Peyer's patch (tissue), 4 donors: Measurements from ENCODE around the gene NCKAP5. TPM values are rescaled to one million over a fixed set of nuclear protein-coding genes. Genes with fewer than 3 reads are reported as not detected.

Source experiments
- DNase-seq, 3 donors: peaks; one replicate each; pipeline ENCODE4 v3.0.0-alpha.2; 2017 to 2019
- H3K27ac ChIP-seq, 4 donors: fragments of 200-600 bp; sonication (generic); one replicate each; pipeline ENCODE4 v1.5.1; 2016 to 2019
- H3K27me3 ChIP-seq, 2 donors: fragments of 200-600 bp; sonication (generic); one replicate each; pipeline ENCODE4 v1.5.1; 2019
- H3K36me3 ChIP-seq, 3 donors: fragments of 200-600 bp; sonication (generic); one replicate each; pipeline ENCODE4 v1.5.1; 2016 to 2019
- H3K4me1 ChIP-seq, 4 donors: fragments of 200-600 bp; sonication (generic); one replicate each; pipeline ENCODE4 v1.5.1; 2016 to 2019
- H3K4me3 ChIP-seq, 4 donors: fragments of 200-600 bp; sonication (generic); 1 replicate in 3 of 4; 2 replicates in 1 of 4; pipeline ENCODE4 v1.5.1; 2016 to 2019; ENCODE audit warnings: mild to moderate bottlenecking in 1 of 4
- H3K9me3 ChIP-seq, 4 donors: fragments of 200-600 bp; sonication (generic); one replicate each; pipeline ENCODE4 v1.5.1; 2016 to 2019; ENCODE audit warnings: mild to moderate bottlenecking in 1 of 4
- CTCF ChIP-seq, 6 experiments: fragments of 450-650 bp in 4 of 6; fragments of 200-600 bp in 2 of 6; sonication (generic) in 1 of 6; IDR thresholded peaks; one replicate each; pipeline ENCODE4 v1.5.1; 2017 to 2019; ENCODE audit warnings: antibody characterized with exemption in 6 of 6, mild to moderate bottlenecking in 3 of 6, moderate library complexity in 1 of 6
- POLR2A ChIP-seq, 2 donors: fragments of 450-650 bp; IDR thresholded peaks; one replicate each; pipeline ENCODE4 v1.5.1; 2017; ENCODE audit warnings: antibody characterized with exemption in 2 of 2, mild to moderate bottlenecking in 2 of 2, moderate library complexity in 2 of 2
- total RNA-seq, 4 donors: library from RNA; depleted of rRNA; stranded (reverse); fragments of >200 nt; gene quantifications; one replicate each; pipeline ENCODE4 v1.1.0, GENCODE V29; 2016

The NCKAP5 gene
- total RNA-seq, 4 donors from 2014 or later, result 9.1 to 28.5 (median 22.5) TPM

- DNase-seq, result no peak
- Histone ChIP-seq H3K27ac (no peak overlapping the region), H3K4me1 (no peaks in the 10 kb centered on the region), H3K36me3 (no peaks in the 10 kb centered on the region), H3K9me3 (no peaks in the 10 kb centered on the region), H3K4me3 (no peak overlapping the region), H3K27me3 (no peaks in the 10 kb centered on the region)
- no peak for TF ChIP-seq CTCF (IDR thresholded peaks at IDR 0.05)
- no peak for TF ChIP-seq POLR2A (IDR thresholded peaks at IDR 0.05)
Measured at GRCh38 chr2:133516405-133517026, 51.7 kb downstream of the NCKAP5 start.

GRCh38 chr2:133515271-133515670 lies 53.0 kb downstream of the NCKAP5 start:
- H3K36me3 ChIP-seq, result no peaks in the 10 kb centered on the region
- H3K27me3 ChIP-seq, result no peaks in the 10 kb centered on the region
- no peaks in the 10 kb centered on the region for H3K4me1 ChIP-seq
- H3K4me3 ChIP-seq, result no peak overlapping the region
- DNase-seq, result no peak
- H3K9me3 ChIP-seq, result no peaks in the 10 kb centered on the region
- no peak overlapping the region for H3K27ac ChIP-seq
- TF ChIP-seq POLR2A (IDR thresholded peaks at IDR 0.05) (no peak), CTCF (IDR thresholded peaks at IDR 0.05) (no peak)

- Histone ChIP-seq H3K4me1 (no peaks in the 10 kb centered on the region), H3K36me3 (no peaks in the 10 kb centered on the region), H3K4me3 (no peak overlapping the region), H3K27me3 (no peaks in the 10 kb centered on the region), H3K9me3 (no peaks in the 10 kb centered on the region), H3K27ac (no peak overlapping the region)
- no peak for TF ChIP-seq POLR2A (IDR thresholded peaks at IDR 0.05)
- TF ChIP-seq CTCF (IDR thresholded peaks at IDR 0.05), result no peak
- DNase-seq, result no peak
Measured at GRCh38 chr2:133513893-133514292, 54.4 kb downstream of the NCKAP5 start.

- Histone ChIP-seq H3K4me3 (no peak overlapping the region), H3K36me3 (no peaks in the 10 kb centered on the region), H3K4me1 (no peaks in the 10 kb centered on the region), H3K27me3 (no peaks in the 10 kb centered on the region), H3K9me3 (no peaks in the 10 kb centered on the region), H3K27ac (no peak overlapping the region)
- DNase-seq, result no peak
- TF ChIP-seq CTCF (IDR thresholded peaks at IDR 0.05), result no peak
- TF ChIP-seq POLR2A (IDR thresholded peaks at IDR 0.05), result no peak
Measured at GRCh38 chr2:133512121-133512520, 56.1 kb downstream of the NCKAP5 start.

GRCh38 chr2:133511679-133512078 lies 56.6 kb downstream of the NCKAP5 start:
- TF ChIP-seq CTCF (IDR thresholded peaks at IDR 0.05), result no peak
- TF ChIP-seq POLR2A (IDR thresholded peaks at IDR 0.05), result no peak
- Histone ChIP-seq H3K4me3 (no peak overlapping the region), H3K27me3 (no peaks in the 10 kb centered on the region), H3K36me3 (no peaks in the 10 kb centered on the region), H3K9me3 (no peaks in the 10 kb centered on the region), H3K4me1 (no peaks in the 10 kb centered on the region), H3K27ac (no peak overlapping the region)
- no peak for DNase-seq

GRCh38 chr2:133509777-133510176 lies 58.5 kb downstream of the NCKAP5 start:
- Histone ChIP-seq H3K36me3 (no peaks in the 10 kb centered on the region), H3K4me1 (peaks cover 0 to 2% (median 0%) of the 10 kb centered on the region in 4 donors), H3K27me3 (no peaks in the 10 kb centered on the region), H3K27ac (no peak overlapping the region), H3K4me3 (no peak overlapping the region), H3K9me3 (no peaks in the 10 kb centered on the region)
- TF ChIP-seq POLR2A (IDR thresholded peaks at IDR 0.05), result no peak
- no peak for TF ChIP-seq CTCF (IDR thresholded peaks at IDR 0.05)
- no peak for DNase-seq
